Fibroblast of upper back skin (primary cell): Measurements from ENCODE around the gene HDAC10.

ENCODE experiments used
- DNase-seq: peaks from one replicate; pipeline ENCODE4 v3.0.0-alpha.2; 2013

HDAC10 gene

DNA sequence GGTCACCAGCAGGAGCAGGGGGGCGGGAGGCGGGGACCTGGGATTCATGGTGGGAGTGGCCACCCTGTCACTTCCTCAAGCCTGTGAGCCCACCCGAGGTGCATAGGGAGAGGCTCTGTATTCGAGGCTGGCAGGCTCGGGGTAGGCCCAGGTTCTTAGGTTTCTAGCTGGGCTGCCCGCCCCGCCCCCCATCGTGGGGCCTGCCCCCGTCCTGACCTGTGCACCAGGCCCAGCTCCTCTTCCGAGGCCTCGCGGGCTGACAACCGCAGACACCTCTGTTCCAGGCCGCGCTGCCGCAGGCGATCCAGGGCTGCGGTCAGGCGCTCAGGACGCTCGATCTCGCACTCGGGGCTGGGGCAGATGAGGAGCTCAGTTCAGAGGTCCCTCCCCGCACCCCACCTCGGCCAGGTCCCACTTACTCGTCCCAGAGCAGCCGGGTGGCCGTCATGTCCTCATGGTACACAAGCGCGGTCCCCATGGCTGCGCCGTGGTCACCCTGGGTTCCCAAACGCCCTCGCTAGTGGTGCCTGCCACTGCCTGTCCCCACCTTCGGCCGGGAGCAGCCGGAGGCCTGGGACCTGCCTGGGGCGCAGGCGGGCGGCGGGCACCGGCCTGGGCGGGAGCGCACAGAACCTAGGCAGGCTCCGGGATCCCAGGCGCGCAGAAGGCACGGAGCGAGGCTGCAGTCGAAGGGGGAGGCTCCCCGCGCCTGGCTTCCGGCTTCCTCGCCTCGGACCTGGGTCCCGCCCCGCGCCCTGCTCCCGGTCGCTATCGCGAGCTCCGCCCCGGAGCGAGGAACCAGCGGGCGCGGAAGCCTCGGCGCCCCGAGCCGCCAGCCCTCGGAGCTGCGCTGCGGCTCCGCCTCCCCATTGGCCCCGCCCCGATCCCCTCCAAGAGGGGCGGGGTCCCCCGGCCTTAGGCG lies at the start of gene HDAC10:
Gene HDAC10, minus strand, starts transcription at position 711 of the 922 bp plus-strand sequence. Its CDS starts 233 bp downstream, at position 478.
- peak; percentile 77 for DNase-seq

DNA sequence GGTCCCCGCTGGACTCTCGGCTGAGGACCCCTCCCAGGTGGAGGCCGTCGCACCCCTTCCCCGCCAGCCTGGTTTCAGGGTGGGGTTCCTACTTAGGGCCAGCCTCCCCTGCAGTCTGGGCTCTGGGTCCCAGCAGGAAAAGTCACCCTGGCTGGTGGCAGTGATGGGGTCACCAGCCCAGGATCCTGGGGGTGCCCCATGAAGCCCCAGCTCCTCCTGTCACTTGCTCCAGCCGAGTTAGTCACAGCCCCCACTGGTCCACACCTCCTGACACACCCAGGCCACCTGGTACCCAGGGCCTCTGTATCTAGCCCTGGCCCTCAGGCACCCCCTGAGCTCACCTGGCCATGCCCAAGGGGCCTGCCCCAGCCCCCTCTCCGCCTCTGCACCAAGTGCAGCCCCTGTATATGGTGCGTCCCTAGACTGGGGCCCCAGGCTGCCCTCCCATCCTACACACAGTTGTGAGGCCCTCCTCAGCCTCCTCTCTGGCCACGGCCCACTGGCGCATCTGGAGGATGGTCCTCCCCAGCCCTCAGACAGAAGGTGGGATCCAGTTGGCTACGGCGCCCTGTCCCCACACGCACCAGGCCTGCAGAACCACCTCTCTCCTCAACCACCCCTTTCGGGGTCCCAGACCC lies 49.7 kb upstream of the HDAC10 start:
- no peak for DNase-seq

DNA sequence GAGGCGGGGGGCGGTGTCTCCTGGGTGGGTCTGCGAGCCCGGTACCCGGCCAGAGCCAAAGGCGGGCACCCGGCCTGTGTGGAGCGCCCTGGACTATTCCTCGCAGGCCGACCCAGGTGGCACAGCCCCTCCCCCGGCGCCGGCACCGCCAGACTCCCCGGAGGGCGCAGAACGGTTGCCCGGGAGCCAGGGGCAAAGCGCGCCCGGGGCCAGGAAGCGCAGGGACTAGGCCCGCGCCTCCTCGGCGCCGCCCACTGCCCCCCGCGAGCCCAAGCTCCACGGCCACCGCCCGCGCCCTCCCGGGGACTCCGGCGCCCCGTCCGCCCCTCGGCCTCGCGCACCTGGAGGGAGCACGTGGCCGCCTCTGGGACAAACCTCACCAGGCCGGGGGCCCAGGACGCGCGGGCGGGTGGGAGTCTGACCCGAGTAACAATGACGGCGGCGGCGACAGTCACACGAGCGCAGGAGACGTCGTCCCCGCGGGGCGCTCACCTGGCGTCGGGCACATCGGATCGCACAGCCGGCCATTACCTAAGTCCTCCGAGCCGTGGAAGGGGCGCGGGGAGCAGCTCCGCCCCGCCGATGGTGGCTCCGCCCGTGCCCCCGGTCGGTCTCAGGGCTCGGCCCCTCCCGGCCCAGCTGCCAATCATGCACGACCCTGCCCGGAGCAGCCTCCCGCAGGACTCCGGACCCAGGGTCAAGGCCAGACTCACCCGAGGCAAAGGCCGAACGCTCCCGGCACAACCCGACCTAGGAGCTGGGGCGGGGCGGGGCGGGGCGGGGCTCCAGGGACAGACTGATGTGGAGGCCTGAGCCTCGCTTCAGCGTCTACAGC lies 48.9 kb upstream of the HDAC10 start:
- no peak for DNase-seq

GRCh38 chr22:50298937-50299784 lies 48.1 kb upstream of the HDAC10 start:
- no peak for DNase-seq

DNA sequence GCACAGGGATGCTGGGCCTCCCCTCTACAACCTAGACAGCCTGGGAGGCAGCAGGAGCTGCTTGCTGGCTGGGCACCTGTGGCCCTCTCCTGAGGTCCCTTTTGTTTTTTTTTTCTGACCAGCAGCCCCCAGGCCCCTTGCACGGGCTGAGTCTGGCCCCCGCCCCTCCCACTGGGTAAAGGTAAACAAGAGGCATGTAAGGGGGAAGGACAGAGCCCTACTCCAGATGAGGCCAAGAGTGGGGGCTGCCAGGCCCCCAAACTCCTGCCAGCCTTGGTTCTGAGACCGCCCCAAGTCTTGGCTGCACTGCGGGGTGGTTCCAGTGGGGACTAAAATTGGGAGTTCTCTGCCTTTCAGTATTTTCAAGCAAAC lies 47.2 kb upstream of the HDAC10 start:
- no peak for DNase-seq

DNA sequence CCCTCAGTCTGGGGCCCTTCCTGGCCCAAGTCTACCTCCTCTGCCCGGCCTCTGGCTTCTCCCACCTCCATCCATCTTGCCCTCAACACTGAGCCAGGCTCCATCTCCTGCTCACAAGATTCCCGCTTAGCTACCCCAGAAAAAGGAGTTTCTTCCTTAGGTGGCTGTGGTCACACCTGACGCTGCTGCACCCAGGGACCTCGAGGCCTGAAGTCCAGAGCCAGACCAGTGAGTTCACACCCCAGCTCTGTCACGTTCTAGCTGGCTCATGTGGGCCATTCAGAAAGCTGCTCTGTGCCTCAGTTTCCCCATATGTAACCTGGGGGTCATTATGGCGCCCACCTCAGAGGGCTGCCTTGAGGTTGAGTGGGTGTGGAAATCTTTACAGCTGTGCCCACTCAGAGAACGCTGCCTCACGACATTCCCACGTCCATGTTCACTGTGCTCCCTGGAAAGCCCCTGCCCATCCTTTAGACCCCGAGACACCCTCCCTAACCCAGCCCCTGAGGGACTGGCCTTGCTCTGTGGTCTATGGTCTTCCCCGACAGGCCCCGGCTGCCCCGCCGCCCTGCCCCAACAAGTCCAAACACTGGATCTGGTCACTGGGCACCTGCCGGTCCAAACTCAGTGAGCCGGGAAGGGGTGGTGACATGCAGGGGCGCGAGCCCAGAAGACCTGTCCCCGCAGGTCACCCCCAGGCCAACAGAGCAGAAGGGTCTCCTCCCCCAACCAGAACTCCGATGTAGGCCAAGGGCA lies 46.6 kb upstream of the HDAC10 start:
- no peak for DNase-seq

- no peak for DNase-seq
Measured at GRCh38 chr22:50296658-50297490, 45.8 kb upstream of the HDAC10 start.

DNA sequence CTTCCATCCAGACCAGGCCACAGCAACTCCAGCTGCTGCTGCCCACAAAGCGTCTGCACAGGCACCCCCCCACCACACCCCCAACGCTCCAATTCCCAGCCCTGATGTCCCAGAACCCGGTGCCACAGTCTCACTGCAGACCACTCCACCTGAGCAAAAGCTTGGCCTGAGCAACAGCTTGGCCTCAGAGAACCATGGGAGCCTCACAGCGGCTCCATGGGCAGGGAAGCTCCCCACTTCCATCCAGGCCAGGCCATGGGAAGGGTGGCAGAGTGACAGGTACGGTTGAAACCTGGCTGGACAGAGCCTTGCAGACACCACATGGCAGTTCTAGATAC lies 43.2 kb upstream of the HDAC10 start:
- DNase-seq, result no peak

GRCh38 chr22:50293441-50294318 lies 42.6 kb upstream of the HDAC10 start:
- peak; percentile 78 for DNase-seq

DNA sequence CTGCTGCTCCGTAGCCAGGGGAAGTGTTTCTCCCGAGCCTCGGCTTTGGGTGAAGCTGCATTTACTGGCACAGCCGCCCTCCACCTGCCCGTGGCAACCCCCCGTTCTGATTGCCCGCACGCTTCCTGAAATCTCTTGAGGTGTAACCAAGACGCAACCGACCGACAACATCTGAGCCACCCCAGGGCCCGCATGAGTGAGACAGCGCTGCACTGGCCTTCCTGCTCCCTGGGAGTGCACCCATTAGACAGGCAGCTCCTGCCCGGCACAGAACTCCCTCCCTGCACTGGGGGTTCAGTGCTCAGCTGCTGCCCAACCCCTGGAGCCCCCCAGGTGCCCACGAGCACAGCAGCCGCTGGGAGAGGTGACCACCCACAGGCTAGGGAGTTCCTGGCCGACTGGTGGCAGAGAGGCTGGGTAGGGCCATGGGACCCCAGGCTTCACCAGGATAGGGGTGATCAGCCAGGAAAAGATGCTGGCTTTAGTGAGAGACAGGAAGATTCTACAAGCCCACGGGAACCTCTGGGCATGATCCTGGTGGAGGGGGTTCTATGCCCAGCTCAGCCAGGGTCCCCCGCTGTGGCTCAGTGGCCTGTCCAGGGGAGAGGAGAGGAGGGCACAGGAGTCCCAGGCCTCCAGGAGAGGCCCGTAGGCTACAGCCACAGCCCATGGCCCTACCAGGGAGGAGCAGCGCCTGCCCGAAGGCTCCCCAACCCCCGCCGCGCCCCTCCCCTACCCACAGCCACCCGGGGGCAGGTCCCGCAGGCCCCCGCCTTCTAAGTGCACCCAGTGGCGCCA lies 41.8 kb upstream of the HDAC10 start:
- DNase-seq, result no peak

DNA sequence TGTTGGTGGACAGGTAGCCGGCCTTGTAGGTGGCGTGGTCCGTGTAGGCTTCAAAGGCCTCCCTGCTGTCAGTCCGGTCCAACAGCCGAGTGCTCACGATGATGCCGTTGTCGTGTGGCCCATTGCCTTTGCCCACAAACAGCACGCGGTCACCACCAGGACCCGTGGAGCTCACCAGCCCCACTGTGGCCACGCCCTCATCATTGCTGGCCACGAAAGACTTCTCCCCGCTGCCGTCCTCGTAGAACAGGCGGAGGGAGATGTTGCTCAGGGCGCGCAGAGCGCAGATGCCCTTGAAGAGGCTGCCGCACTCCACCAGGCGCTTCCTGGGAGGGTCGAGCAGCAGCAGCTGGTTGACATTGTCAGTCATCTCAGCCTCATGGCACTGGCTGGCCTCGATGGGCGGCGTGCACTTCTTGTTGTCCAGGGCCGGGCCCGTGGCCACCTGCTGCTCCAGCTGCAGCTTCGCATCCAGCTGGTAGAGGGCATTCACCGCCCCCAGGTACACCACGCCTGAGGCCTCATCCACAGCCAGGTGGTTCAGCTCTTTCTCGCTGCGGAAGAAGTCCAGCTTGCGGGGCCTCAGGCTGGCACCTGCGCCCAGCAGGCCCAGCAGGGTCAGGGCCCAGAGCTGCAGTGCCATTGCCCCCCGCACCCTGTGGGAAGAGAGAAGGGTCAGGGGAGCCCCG lies 39.0 kb upstream of the HDAC10 start:
- no peak for DNase-seq

DNA sequence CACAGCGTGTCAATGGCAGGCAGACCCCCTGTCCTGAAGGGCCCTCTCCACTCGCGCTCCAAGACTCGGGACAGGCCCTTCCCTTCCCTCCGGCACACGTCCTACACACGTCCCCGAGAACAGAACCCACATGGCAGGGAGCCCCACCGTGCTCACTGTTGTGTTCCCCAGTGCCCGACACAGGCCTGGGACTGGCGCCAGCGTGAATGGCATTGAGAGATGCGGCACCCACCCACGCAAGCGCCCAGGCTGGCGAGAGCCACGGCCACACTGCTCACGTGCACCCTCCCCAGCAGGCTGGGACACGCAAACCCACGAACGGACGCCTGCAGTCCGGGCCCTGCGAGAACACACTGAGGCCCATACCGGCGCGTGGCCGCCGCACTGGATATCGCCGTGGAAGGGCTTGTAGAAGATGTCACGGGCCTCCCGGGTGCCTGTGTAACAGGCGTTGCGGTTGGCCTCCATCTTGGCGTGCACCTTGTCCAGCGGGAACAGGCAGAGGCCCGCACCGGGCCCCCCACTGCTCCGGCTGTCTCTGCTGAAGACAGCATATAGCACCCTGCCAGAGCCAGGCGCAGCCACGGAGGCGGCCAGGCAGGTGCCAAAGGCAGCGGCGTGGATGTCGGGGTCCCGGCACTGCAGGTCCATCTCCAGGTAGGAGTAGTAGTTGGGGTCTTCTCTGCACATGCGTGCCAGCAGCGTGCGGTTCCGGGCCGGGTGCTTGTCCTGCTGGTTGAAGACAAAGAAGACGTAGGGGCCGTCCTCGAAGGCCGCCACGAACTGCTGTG lies 38.3 kb upstream of the HDAC10 start:
- DNase-seq, result no peak

GRCh38 chr22:50287731-50288130 lies 36.7 kb upstream of the HDAC10 start:
- no peak for DNase-seq

DNA sequence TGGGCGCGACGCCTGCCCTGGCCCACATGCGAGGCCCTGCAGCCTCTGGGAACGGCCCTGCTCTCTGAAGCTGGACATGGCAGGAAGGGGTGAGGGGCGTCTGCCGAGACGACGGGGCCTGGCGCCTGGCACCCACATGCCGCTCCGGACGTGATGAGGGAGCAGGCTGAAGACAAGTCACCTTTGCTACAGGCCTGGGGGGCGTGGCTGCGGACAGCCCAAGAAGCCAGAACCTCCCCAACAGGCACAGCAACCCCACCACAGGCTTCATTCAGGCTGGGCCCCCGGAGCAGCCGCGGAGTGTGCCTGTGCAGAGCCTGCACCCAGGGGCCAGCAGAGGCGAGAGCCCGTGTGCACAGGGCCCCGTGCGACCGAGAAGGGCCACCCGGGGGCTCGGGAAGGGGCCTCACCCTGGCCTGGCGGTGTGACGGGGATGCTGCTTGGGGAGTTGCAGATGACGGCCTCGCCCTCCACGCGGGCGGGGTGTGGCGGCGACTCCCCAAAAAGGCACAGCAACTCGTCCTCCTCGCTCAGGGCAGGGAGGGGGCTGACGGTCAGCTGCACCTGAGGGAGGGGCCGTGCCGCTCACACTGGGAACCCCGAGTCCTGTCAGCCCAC lies 35.7 kb upstream of the HDAC10 start:
- no peak for DNase-seq

DNA sequence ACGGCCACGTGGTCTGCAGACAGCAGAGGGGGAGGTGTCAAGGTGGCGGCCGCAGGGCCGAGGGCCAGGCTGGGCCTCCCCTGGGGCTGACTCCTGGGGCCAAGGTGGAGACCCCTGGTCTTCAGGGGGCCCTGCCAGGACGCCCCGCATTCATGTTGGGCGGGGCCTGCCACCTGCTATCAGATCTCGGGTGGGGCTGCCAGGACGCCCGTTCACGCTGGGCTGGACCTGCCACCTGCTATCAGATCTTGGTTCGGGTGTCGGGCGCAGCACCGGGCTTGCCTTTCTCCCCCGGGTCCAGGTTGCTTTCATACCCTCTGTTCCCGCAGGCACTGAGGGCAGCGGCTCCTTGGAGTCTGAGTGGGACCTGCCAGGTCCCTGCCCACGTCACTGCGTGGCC lies 35.2 kb upstream of the HDAC10 start:
- no peak for DNase-seq

- no peak for DNase-seq
Measured at GRCh38 chr22:50285568-50286229, 34.6 kb upstream of the HDAC10 start.
